Vagina (tissue), 2 donors: Measurements from ENCODE around the gene TRDN.

Source experiments
- CTCF ChIP-seq, 3 experiments: fragments of 450-650 bp in 2 of 3; fragments of 200-600 bp in 1 of 3; sonication (generic) in 1 of 3; IDR thresholded peaks; one replicate each; pipeline ENCODE4 v1.5.1; 2017 to 2019; ENCODE audit warnings: antibody characterized with exemption in 3 of 3, mild to moderate bottlenecking in 2 of 3, moderate library complexity in 2 of 3
- POLR2A ChIP-seq, 2 donors: fragments of 450-650 bp; IDR thresholded peaks; one replicate each; pipeline ENCODE4 v1.6.1; 2017; ENCODE audit warnings: antibody characterized with exemption in 2 of 2, mild to moderate bottlenecking in 2 of 2, moderate library complexity in 2 of 2
- POLR2AphosphoS5 ChIP-seq, 2 donors: sonication (generic); formaldehyde crosslinking; IDR thresholded peaks; one replicate each; pipeline ENCODE4 v1.9.0; 2017; ENCODE audit warnings: antibody characterized with exemption in 2 of 2, mild to moderate bottlenecking in 2 of 2, low read depth in 1 of 2; ENCODE audit not compliant: insufficient read depth in 1 of 2

DNA sequence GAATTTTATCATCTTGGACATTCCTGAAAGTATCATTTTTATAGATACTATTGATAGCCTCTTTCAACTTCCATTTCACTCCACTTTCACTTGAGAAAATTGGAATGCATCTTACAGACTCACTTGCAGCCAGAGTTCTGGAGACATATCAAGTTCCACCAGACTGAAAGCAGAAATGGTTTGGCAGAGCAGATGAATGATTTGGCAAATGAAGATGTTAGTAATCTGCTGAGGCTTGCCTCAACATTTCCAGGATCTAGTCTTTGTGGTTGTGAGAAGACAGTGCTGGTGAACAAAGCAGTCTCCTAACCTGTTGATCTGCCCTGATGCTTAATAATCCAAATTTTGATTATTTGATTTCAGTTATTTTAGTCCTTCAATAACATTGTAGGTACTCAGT, 202.6 kb downstream of the TRDN start:
- TF ChIP-seq CTCF (IDR thresholded peaks at IDR 0.05) = no peak
- TF ChIP-seq POLR2A (IDR thresholded peaks at IDR 0.05) = no peak
- TF ChIP-seq POLR2AphosphoS5 (IDR thresholded peaks at IDR 0.05; ENCODE audit: insufficient read depth in 1 of 2, low read depth in 1 of 2) = no peak
